ENCODE results near the gene HDAC4. TPM values are rescaled to one million over a fixed set of nuclear protein-coding genes. Genes with fewer than 3 reads are reported as not detected.

HDAC4 gene
- total and polyA plus RNA-seq, 2 experiments from 2014 or later = 8.1 to 41.8 TPM

DNA sequence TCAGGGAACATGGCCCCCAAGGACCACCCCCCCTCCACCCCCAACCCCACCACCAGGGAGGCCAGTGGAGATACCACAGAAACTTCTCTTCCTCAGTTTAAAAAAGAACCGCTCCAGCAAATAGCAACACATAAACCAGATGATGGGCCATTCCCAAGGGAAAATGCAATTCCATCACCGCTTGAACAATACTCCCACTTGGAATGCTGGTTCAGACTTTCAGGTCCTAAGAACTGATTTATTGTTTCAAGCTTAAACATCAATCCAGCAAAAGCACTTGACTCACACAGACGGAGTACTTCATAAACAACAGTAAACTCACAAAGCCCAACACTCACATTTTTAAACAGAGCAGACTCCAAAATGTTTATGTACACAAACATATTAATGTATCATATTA lies 6.9 kb downstream of the HDAC4 start (continued):
- TF ChIP-seq, protein P1, sequence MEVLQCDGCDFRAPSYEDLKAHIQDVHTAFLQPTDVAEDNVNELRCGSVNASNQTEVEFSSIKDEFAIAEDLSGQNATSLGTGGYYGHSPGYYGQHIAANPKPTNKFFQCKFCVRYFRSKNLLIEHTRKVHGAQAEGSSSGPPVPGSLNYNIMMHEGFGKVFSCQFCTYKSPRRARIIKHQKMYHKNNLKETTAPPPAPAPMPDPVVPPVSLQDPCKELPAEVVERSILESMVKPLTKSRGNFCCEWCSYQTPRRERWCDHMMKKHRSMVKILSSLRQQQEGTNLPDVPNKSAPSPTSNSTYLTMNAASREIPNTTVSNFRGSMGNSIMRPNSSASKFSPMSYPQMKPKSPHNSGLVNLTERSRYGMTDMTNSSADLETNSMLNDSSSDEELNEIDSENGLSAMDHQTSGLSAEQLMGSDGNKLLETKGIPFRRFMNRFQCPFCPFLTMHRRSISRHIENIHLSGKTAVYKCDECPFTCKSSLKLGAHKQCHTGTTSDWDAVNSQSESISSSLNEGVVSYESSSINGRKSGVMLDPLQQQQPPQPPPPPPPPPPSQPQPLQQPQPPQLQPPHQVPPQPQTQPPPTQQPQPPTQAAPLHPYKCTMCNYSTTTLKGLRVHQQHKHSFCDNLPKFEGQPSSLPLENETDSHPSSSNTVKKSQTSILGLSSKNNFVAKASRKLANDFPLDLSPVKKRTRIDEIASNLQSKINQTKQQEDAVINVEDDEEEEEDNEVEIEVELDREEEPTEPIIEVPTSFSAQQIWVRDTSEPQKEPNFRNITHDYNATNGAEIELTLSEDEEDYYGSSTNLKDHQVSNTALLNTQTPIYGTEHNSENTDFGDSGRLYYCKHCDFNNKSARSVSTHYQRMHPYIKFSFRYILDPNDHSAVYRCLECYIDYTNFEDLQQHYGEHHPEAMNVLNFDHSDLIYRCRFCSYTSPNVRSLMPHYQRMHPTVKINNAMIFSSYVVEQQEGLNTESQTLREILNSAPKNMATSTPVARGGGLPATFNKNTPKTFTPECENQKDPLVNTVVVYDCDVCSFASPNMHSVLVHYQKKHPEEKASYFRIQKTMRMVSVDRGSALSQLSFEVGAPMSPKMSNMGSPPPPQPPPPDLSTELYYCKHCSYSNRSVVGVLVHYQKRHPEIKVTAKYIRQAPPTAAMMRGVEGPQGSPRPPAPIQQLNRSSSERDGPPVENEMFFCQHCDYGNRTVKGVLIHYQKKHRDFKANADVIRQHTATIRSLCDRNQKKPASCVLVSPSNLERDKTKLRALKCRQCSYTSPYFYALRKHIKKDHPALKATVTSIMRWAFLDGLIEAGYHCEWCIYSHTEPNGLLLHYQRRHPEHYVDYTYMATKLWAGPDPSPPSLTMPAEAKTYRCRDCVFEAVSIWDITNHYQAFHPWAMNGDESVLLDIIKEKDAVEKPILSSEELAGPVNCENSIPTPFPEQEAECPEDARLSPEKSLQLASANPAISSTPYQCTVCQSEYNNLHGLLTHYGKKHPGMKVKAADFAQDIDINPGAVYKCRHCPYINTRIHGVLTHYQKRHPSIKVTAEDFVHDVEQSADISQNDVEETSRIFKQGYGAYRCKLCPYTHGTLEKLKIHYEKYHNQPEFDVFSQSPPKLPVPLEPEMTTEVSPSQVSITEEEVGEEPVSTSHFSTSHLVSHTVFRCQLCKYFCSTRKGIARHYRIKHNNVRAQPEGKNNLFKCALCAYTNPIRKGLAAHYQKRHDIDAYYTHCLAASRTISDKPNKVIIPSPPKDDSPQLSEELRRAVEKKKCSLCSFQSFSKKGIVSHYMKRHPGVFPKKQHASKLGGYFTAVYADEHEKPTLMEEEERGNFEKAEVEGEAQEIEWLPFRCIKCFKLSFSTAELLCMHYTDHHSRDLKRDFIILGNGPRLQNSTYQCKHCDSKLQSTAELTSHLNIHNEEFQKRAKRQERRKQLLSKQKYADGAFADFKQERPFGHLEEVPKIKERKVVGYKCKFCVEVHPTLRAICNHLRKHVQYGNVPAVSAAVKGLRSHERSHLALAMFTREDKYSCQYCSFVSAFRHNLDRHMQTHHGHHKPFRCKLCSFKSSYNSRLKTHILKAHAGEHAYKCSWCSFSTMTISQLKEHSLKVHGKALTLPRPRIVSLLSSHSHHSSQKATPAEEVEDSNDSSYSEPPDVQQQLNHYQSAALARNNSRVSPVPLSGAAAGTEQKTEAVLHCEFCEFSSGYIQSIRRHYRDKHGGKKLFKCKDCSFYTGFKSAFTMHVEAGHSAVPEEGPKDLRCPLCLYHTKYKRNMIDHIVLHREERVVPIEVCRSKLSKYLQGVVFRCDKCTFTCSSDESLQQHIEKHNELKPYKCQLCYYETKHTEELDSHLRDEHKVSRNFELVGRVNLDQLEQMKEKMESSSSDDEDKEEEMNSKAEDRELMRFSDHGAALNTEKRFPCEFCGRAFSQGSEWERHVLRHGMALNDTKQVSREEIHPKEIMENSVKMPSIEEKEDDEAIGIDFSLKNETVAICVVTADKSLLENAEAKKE (CRISPR knock-in tag; IDR thresholded peaks at IDR 0.05) = no peak
- TF ChIP-seq ZNF114 (CRISPR knock-in tag; IDR thresholded peaks at IDR 0.05) (no peak), ETS1 (IDR thresholded peaks at IDR 0.05) (no peak), EZH2phosphoT487 (IDR thresholded peaks at IDR 0.05; ENCODE audit: unreplicated experiment) (no peak)

GRCh38 chr2:239393388-239393940 lies 7.4 kb downstream of the HDAC4 start:
- no peak for DNase-seq (ENCODE audit: low spot score)
- H3K4me3 Mint-ChIP-seq = no peak overlapping the region
- TF ChIP-seq, protein P1 (CRISPR knock-in tag; IDR thresholded peaks at IDR 0.05) = no peak
- TF ChIP-seq JUNB (IDR thresholded peaks at IDR 0.05; ENCODE audit: unreplicated experiment) = no peak
- no peak for TF ChIP-seq EZH2 (IDR thresholded peaks at IDR 0.05; ENCODE audit: low read depth, unreplicated experiment)

More at GRCh38 chr2:239393388-239393940, 7.4 kb downstream of the HDAC4 start:
- H4K20me1 ChIP-seq (replicated peaks; ENCODE audit: insufficient read depth) = peaks cover 46% of the 10 kb centered on the region
- H3K4me1 Mint-ChIP-seq = peaks cover 35% of the 10 kb centered on the region
- ATAC-seq = no peak
- no peaks in the 10 kb centered on the region for H3F3A ChIP-seq (replicated peaks; ENCODE audit: low read depth)
- no peaks in the 10 kb centered on the region for H3K9me2 ChIP-seq (ENCODE audit: insufficient read depth)
- no peaks in the 10 kb centered on the region for H3K9me3 Mint-ChIP-seq
- H2AFZ ChIP-seq = no peak overlapping the region
- no peaks in the 10 kb centered on the region for H3K36me3 ChIP-seq (ENCODE audit: insufficient read depth)
- H3K4me2 ChIP-seq = no peak overlapping the region
- H3K27ac Mint-ChIP-seq = no peak overlapping the region
- H3K27ac ChIP-seq (ENCODE audit: low read depth) = no peak overlapping the region
- H3K27me3 ChIP-seq (ENCODE audit: insufficient read depth) = no peaks in the 10 kb centered on the region
- no peak overlapping the region for H3K4me3 ChIP-seq
- peaks cover 99% of the 10 kb centered on the region for H3K79me2 ChIP-seq (replicated peaks; ENCODE audit: insufficient read depth)
- peaks cover 4% of the 10 kb centered on the region for H3K27me3 Mint-ChIP-seq (ENCODE audit: insufficient read depth, low read depth, poor library complexity)
- peaks cover 12% of the 10 kb centered on the region for H3K36me3 Mint-ChIP-seq (ENCODE audit: low read depth)
- peaks cover 2% of the 10 kb centered on the region for H3K4me1 ChIP-seq (ENCODE audit: insufficient read depth)

Data from GM23338 (cell line).